ENCODE data around the gene TPCN1. TPM values are rescaled to one million over a fixed set of nuclear protein-coding genes. Genes with fewer than 3 reads are reported as not detected.

TPCN1 gene
- polyA plus RNA-seq, 3 donors: 31.2 to 50.5 (median 34.4) TPM

DNA sequence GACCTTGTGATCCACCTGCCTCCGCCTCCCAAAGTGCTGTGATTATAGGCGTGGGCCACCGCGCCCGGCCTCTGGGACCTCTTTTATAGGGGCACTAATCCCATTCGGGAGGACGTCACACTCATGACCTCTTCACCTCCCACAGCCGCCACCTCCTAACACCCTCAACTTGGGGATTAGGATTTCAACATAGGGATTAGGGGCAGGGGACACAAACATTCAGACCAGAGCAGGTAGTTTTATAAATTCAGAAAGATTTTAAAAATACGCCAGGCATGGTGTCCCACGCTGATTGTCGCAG is 49.4 kb downstream of the TPCN1 start:
- no peak for DNase-seq (ENCODE audit: extremely low read depth in 1 of 11, low read depth in 9 of 11, low spot score in 4 of 11)

GRCh38 chr12:113271466-113271852 is 50.2 kb downstream of the TPCN1 start:
- no peak for DNase-seq (ENCODE audit: extremely low read depth in 1 of 11, low read depth in 9 of 11, low spot score in 4 of 11)

DNA sequence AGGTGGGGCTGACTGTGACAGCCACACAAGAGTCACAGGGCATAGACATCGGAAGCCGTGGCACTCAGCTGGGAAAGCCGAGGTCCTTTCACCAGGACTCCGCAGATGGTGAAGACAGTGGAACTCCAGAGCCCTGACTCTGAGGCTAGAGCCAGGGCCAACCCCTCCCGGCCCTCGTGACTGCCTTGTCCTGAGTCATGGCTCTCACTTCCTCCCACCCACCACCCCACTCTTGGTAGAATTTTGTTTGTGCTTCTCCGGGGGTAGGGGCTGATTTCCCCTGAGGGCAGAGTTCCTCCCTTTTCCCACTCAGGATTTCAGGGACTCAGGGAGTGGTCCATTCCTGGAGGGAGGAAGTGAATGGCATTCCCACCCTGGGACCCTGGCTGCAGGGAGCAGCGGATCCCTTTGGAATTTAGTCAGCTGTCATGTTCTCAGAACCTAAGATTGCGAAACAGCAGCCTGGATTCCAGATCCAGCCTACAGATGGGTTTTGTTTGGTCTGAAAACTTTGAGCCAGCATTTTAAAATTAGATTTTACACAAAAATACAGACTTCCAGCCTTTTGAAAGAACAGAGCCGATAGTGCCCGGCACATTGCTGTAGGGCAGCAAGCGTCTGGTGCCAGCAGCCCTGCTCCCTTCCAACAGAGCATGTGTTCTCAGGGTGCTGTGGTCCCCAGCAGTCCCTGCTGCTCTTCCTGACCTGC is 50.7 kb downstream of the TPCN1 start:
- DNase-seq (ENCODE audit: extremely low read depth in 1 of 11, low read depth in 9 of 11, low spot score in 4 of 11): no peak

- DNase-seq (ENCODE audit: extremely low read depth in 1 of 11, low read depth in 9 of 11, low spot score in 4 of 11): no peak
Observed at GRCh38 chr12:113273053-113273725, 51.9 kb downstream of the TPCN1 start.

DNA sequence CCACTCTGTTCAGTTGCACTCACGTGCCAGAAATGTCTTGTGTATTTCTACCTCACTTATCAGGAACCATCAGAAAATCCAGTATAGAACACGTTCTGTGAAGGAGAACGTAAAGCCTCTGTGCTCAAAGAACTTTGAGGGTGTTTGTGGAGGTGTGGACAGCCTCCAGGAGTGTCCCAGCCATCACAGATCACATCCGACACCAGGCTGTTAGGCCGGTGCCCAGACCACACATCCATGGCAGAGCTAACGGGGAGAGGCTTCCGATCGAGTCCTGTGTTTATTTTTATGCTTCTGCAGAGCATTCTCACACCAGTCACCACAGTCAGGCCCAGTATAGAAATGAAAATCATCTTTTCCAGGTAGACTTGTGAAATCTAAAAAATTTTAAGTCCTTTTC is 53.6 kb downstream of the TPCN1 start:
- DNase-seq (ENCODE audit: extremely low read depth in 1 of 11, low read depth in 9 of 11, low spot score in 4 of 11): no peak

DNA sequence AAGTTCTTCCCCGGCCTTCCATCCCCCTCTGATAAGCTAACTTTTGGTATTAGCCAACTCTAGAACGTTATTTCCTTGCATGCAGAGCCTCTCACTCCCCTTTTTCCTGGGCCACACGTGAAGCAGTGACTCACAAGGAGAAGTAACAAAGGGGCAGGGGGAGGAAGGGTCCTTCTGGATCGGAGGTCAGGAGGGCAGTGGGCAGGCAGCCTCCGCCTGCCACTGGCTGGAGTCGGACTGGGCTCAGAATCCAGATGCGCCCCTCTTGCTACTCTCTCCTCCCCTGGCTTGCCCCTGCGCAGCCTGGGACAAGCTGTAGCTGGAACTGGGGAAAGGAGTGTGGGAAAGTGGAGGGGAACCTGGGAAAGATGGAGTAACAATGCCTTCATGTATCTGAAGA is 55.0 kb downstream of the TPCN1 start:
- no peak for DNase-seq (ENCODE audit: extremely low read depth in 1 of 11, low read depth in 9 of 11, low spot score in 4 of 11)

- no peak for DNase-seq (ENCODE audit: extremely low read depth in 1 of 11, low read depth in 9 of 11, low spot score in 4 of 11)
Observed at GRCh38 chr12:113276946-113277500, 55.8 kb downstream of the TPCN1 start.

- DNase-seq (ENCODE audit: extremely low read depth in 1 of 11, low read depth in 9 of 11, low spot score in 4 of 11): no peak
Observed at GRCh38 chr12:113277511-113277910, 56.2 kb downstream of the TPCN1 start.

DNA sequence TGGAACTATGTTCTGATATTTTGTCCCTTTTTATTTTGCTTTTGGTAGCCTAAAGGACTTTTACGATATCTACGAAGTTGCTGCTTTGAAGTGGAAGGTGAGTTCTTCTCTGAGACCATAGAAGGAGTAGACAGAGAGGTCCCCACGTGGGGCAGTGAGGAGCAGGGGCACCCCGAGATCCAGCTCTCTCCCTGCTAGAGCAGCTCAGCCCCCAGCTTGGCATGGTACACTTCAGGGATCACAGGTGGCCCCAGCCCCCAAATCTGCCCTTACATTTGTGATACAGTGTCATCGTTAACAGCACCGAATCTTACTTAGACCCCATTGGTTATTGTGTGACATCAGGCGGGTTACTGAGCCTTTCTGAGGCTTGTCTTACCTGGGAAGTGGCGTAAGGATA is 56.9 kb downstream of the TPCN1 start:
- DNase-seq (ENCODE audit: extremely low read depth in 1 of 11, low read depth in 9 of 11, low spot score in 4 of 11): no peak

DNA sequence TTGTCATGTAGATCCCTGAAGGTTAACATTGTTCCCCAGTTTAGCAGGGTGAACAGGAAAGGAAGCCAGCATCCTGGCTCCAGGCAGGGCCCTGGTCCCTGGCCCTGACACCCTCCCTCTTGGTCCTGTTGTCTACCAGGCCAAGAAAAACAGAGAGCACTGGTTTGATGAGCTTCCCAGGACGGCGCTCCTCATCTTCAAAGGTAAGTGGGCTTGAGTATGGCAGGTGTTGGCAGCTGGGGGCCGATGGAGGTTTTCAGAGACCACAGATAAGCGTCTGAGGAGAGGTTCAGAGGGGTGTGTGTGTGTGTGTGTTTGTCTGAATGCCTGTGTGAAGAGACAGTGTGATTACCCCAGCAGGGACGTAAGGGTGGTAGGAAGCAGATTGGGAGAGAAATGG is 57.4 kb downstream of the TPCN1 start:
- no peak for DNase-seq (ENCODE audit: extremely low read depth in 1 of 11, low read depth in 9 of 11, low spot score in 4 of 11)

GRCh38 chr12:113284751-113285150 is 63.5 kb downstream of the TPCN1 start:
- no peak for DNase-seq (ENCODE audit: extremely low read depth in 1 of 11, low read depth in 9 of 11, low spot score in 4 of 11)

GRCh38 chr12:113285679-113286610 is 64.7 kb downstream of the TPCN1 start:
- no peak for DNase-seq (ENCODE audit: extremely low read depth in 1 of 11, low read depth in 9 of 11, low spot score in 4 of 11)

DNA sequence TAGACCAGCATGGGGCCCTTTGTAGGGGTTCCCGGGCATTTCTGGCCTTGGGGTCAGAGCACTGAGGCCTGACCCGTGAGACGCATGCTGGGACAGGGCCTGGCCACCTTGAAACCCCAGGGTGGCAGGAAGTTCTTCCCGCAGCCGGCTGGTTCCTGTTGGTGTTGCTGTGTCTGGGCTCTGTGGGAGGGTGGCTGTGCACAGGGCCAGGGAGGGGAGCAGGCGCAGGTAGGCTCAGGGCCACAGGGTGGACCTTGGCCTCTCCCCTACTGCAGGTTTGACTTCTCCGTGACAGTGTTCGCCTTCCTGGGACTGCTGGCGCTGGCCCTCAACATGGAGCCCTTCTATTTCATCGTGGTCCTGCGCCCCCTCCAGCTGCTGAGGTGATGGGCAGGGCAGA is 65.4 kb downstream of the TPCN1 start:
- DNase-seq (ENCODE audit: extremely low read depth in 1 of 11, low read depth in 9 of 11, low spot score in 4 of 11): no peak

DNA sequence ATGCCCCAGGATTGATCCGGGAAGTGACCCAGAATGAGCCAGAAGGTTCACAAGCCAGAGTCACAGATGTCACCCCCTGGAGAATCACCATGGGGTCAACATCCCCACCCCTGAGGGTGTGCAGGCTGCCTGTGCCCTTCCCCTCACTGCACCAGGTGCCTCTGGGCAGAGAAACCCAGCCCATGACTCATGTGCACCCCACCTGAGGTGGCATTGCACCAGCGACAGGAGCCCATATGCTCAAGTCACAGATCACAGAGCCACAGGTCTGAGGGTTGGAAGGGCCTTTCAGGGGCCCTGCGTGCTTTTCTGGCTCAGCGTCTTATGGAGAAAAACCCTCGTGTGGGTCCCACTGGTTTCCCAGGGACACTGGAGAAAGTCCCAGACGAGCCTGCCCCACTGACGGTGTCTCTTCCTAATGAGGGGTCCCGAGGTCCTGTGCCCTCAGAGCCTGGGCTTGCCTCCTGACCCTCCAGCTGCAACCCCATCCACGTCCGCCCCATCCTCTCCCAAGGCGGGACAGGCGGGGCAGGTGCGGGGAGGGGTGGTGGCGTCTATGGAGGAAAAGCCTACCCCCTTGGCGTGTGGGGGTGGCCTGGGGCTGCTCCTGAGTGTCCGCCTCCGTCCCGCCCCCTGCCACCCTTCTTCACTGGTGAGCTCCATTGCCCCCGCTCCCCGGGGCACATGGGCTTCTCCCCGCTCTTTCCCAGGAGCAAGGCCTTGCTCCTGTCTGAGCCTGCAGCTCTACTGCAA is 66.1 kb downstream of the TPCN1 start:
- no peak for DNase-seq (ENCODE audit: extremely low read depth in 1 of 11, low read depth in 9 of 11, low spot score in 4 of 11)

DNA sequence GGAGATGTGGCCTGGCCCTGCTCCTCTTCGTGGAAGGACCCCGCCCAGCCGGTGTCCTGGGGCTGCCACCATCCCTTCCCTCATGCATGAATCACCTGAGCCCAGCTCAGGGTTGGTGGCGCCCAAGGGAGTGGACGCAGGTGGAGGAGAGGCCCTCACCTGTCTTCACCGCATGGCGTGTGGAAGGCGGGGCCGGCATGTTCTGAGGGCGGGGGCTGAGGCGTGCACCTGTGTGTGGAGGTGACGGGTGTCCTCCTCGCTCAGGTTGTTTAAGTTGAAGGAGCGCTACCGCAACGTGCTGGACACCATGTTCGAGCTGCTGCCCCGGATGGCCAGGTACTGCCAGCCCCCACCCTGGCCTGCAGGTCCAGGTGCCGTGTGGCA is 66.6 kb downstream of the TPCN1 start:
- DNase-seq (ENCODE audit: extremely low read depth in 1 of 11, low read depth in 9 of 11, low spot score in 4 of 11): no peak

- no peak for DNase-seq (ENCODE audit: extremely low read depth in 1 of 11, low read depth in 9 of 11, low spot score in 4 of 11)
Observed at GRCh38 chr12:113289361-113289760, 68.1 kb downstream of the TPCN1 start.

- no peak for DNase-seq (ENCODE audit: extremely low read depth in 1 of 11, low read depth in 9 of 11, low spot score in 4 of 11)
Observed at GRCh38 chr12:113290506-113290905, 69.2 kb downstream of the TPCN1 start.

DNA sequence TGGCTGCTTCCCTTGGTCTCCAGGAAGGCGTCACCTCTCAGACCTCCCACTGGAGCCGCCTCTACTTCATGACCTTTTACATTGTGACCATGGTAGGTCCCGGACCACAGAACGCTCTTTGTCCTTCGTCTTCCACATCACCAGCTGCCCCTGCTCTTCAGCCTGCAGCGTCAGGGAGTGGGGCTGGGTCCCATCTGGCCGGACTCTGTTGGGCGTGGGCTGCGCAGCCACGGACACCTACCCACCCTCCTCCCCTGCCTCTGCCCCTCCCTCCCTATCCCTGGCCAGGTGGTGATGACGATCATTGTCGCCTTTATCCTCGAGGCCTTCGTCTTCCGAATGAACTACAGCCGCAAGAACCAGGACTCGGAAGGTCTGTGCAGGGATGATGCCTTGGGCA is 70.3 kb downstream of the TPCN1 start:
- DNase-seq (ENCODE audit: extremely low read depth in 1 of 11, low read depth in 9 of 11, low spot score in 4 of 11): no peak

DNA sequence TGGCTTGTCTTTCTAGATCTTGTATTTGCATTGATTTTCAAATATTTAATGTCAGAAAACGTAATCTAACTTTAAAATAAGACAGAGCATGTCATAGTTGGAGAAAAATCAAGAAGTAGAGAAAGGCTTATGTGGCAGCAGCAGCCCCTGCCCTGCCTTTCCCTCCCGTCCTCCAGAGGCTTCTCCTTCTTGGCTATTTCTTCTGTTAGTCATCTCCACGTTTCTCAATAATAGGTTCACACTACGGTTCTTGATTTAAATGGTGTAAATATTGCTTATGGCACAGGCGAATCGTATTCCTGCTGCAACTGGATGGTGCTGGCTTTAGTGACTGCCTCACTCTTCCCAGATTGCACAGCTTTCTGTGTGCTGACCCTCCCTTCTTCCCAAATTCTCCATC is 70.8 kb downstream of the TPCN1 start:
- DNase-seq (ENCODE audit: extremely low read depth in 1 of 11, low read depth in 9 of 11, low spot score in 4 of 11): no peak
